AG08396 (cell line): Measurements from ENCODE around the gene PIP5K1B.
"Not testable (repeated sequence)": the region's sequence is repeated elsewhere in the genome, so short reads cannot be mapped to it uniquely, and the experiment has no call there.

Source experiments
- DNase-seq: peaks from one replicate; pipeline ENCODE4 v3.0.0; 2012; ENCODE audit warnings: low spot score, mixed read lengths

The PIP5K1B gene

GRCh38 chr9:68704814-68705530 is at the start of gene PIP5K1B:
PIP5K1B (plus strand) TSS chr9:68705240; CDS start chr9:68822615, 117,375 bp downstream.
- peak; percentile 65 for DNase-seq

- DNase-seq: no peak
Observed at GRCh38 chr9:68664036-68664435, 41.0 kb upstream of the PIP5K1B start.

- no peak for DNase-seq
Observed at GRCh38 chr9:68668127-68668526, 36.9 kb upstream of the PIP5K1B start.

GRCh38 chr9:68669218-68669617 is 35.8 kb upstream of the PIP5K1B start:
- no peak for DNase-seq

- DNase-seq: no peak
Observed at GRCh38 chr9:68672215-68672614, 32.8 kb upstream of the PIP5K1B start.

GRCh38 chr9:68672625-68673024 is 32.4 kb upstream of the PIP5K1B start:
- no peak for DNase-seq

- no peak for DNase-seq
Observed at GRCh38 chr9:68678430-68678829, 26.6 kb upstream of the PIP5K1B start.

- no peak for DNase-seq
Observed at GRCh38 chr9:68683433-68683832, 21.6 kb upstream of the PIP5K1B start.

GRCh38 chr9:68685213-68685612 is 19.8 kb upstream of the PIP5K1B start:
- DNase-seq: no peak

- DNase-seq: no peak
Observed at GRCh38 chr9:68685770-68686169, 19.3 kb upstream of the PIP5K1B start.

- no peak for DNase-seq
Observed at GRCh38 chr9:68690088-68690487, 15.0 kb upstream of the PIP5K1B start.

- no peak for DNase-seq
Observed at GRCh38 chr9:68692519-68692918, 12.5 kb upstream of the PIP5K1B start.

GRCh38 chr9:68694125-68694524 is 10.9 kb upstream of the PIP5K1B start:
- no peak for DNase-seq

- no peak for DNase-seq
Observed at GRCh38 chr9:68697851-68698250, 7.2 kb upstream of the PIP5K1B start.

GRCh38 chr9:68698943-68699509 is 6.0 kb upstream of the PIP5K1B start:
- DNase-seq: no peak

- DNase-seq: not testable (repeated sequence)
Observed at GRCh38 chr9:68699625-68700024, 5.4 kb upstream of the PIP5K1B start.

- peak; percentile 22 for DNase-seq
Observed at GRCh38 chr9:68702493-68702892, 2.5 kb upstream of the PIP5K1B start.

- no peak for DNase-seq
Observed at GRCh38 chr9:68703672-68704071, 1.4 kb upstream of the PIP5K1B start.

GRCh38 chr9:68704498-68704813 is 584 bp upstream of the PIP5K1B start:
- no peak for DNase-seq

GRCh38 chr9:68705531-68706362 is 707 bp downstream of the PIP5K1B start:
- DNase-seq: peak; percentile 22

- DNase-seq: no peak
Observed at GRCh38 chr9:68706363-68707201, 1.5 kb downstream of the PIP5K1B start.

- DNase-seq: no peak
Observed at GRCh38 chr9:68707801-68708488, 2.9 kb downstream of the PIP5K1B start.
